Measurements from ENCODE around the gene TMEM225B. TPM values are rescaled to one million over a fixed set of nuclear protein-coding genes. Genes with fewer than 3 reads are reported as not detected.
"Not testable (repeated sequence)": the region's sequence is repeated elsewhere in the genome, so short reads cannot be mapped to it uniquely, and the experiment has no call there.

Gene TMEM225B
- polyA plus RNA-seq, 2 donors, result 0.66 to 0.96 TPM

DNA sequence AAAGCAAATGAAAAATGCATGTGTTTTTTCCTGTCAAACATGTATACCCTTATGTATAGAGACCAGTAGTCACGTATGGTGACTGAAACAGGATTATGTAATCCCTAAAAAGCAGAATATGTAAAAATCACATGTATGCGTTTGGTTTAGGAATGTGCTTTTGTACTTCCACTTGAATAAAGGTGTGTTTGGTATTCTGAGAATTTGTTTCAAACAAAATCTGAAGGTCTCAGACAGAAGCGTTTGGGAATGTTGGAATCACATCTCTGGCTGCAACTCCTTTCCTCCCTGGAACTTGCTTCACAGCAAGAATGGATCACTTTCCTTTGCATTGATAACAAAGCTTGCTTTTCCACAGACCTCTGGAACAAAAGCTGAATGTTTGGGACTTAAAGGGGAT lies 21.8 kb upstream of the TMEM225B start:
- H3K27me3 ChIP-seq (ENCODE audit: control insufficient read depth in 1 of 2, insufficient read depth in 2 of 2, low read length in 2 of 2), result no peaks in the 10 kb centered on the region
- 71 to 80% methylated on average over 3 of the region's 3 CpGs for WGBS, 2 donors
- H3K9me3 ChIP-seq (ENCODE audit: control insufficient read depth in 2 of 2, insufficient read depth in 1 of 2, low read depth in 1 of 2, low read length in 1 of 2), result no peaks in the 10 kb centered on the region
- H3K4me1 ChIP-seq (ENCODE audit: control insufficient read depth in 2 of 2, insufficient read depth in 2 of 2, low read length in 1 of 2), result peaks cover 0 to 5% of the 10 kb centered on the region in 2 donors
- no peak overlapping the region for H3K27ac ChIP-seq (ENCODE audit: low read depth in 2 of 2, low read length in 1 of 2)
- H3K36me3 ChIP-seq (ENCODE audit: control insufficient read depth in 2 of 2, insufficient read depth in 2 of 2, low read length in 1 of 2), result peaks cover 0 to 4% of the 10 kb centered on the region in 2 donors
- H3K4me3 ChIP-seq (ENCODE audit: low read depth in 1 of 2, low read length in 2 of 2), result no peak overlapping the region

- Histone ChIP-seq H3K27me3 (ENCODE audit: control insufficient read depth in 1 of 2, insufficient read depth in 2 of 2, low read length in 2 of 2) (no peaks in the 10 kb centered on the region), H3K4me1 (ENCODE audit: control insufficient read depth in 2 of 2, insufficient read depth in 2 of 2, low read length in 1 of 2) (peaks cover 0 to 5% of the 10 kb centered on the region in 2 donors), H3K9me3 (ENCODE audit: control insufficient read depth in 2 of 2, insufficient read depth in 1 of 2, low read depth in 1 of 2, low read length in 1 of 2) (no peaks in the 10 kb centered on the region), H3K27ac (ENCODE audit: low read depth in 2 of 2, low read length in 1 of 2) (no peak overlapping the region), H3K36me3 (ENCODE audit: control insufficient read depth in 2 of 2, insufficient read depth in 2 of 2, low read length in 1 of 2) (no peaks in the 10 kb centered on the region), H3K4me3 (ENCODE audit: low read depth in 1 of 2, low read length in 2 of 2) (peak overlapping the region; percentile 58 to 59)
- WGBS, 2 donors, result 41 to 43% methylated on average over 10 of the region's 10 CpGs
Measured at GRCh38 chr7:99579281-99579955, 18.6 kb upstream of the TMEM225B start.

DNA sequence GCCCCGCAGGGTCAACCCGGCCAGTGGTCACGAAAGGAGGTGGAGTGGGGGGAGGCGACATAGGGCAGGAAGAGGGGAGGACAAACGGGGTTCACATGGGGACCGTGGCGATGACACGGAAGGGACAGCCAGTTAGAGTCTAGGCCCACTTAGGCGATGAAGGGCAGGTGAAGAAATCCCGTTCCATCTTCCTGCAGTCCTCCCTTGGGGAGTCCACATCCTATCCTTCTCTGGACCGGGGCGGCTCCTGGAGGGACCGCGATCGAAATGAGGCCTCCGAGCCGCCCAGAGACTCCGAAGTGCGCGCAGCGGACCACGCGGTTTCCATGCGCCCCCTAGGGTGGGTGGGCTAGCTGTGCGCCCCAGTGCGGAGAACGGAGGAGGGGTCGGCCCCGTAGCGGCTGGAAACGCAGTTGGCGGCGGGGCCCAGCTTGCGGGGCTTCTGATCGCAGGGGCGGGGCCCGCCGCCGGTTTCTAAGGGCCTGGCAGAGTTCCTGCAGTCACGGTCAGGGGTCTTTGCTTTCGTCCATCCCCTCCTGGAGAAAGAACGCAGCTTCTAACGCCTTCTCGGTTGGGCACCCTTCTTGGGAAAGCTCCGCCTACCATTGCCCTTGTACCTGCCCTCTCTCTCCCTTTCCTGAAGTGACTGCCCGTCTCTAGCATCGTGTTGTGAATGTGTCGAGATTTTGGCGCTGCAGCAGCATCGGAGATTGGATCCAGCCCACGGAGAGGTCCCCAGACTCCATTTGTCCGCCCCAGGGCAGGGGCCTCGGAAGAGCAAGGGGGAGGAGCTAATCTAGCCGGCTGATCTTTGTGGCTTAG lies 17.9 kb upstream of the TMEM225B start:
- Histone ChIP-seq H3K36me3 (ENCODE audit: control insufficient read depth in 2 of 2, insufficient read depth in 2 of 2, low read length in 1 of 2) (no peaks in the 10 kb centered on the region), H3K27me3 (ENCODE audit: control insufficient read depth in 1 of 2, insufficient read depth in 2 of 2, low read length in 2 of 2) (no peaks in the 10 kb centered on the region), H3K27ac (ENCODE audit: low read depth in 2 of 2, low read length in 1 of 2) (peak overlapping the region in 1 of 2 donors; percentile 36), H3K4me3 (ENCODE audit: low read depth in 1 of 2, low read length in 2 of 2) (peak overlapping the region; percentile 58 to 59), H3K9me3 (ENCODE audit: control insufficient read depth in 2 of 2, insufficient read depth in 1 of 2, low read depth in 1 of 2, low read length in 1 of 2) (no peaks in the 10 kb centered on the region), H3K4me1 (ENCODE audit: control insufficient read depth in 2 of 2, insufficient read depth in 2 of 2, low read length in 1 of 2) (peaks cover 0 to 5% of the 10 kb centered on the region in 2 donors)
- WGBS, 2 donors, result 2 to 3% methylated on average over 42 to 54 of the region's 54 CpGs

DNA sequence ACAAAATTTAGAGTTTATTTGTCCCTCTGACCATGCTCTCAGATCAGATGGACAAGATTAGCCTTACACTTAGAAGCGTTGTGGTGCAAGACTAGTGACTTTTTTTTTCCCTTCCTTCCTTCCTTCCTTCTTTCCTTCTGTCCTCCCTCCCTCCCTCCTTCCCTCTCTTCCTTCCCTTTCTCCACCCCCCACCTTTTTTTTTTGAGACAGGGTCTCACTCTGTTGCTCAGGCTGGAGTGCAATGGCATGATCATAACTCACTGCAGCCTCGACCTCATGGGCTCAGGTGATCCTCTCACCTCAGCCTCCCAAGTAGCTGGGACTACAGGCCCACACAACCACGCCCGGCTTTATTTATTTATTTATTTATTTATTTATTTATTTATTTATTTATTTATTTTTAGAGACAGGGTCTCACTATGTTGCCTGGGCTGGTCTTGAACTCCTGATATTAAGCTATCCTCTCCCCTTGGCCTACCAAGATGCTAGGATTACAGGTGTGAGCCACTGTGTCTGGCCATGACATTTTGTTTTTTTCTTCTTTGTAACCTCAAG lies 17.2 kb upstream of the TMEM225B start:
- H3K4me1 ChIP-seq (ENCODE audit: control insufficient read depth in 2 of 2, insufficient read depth in 2 of 2, low read length in 1 of 2); H3K27me3 ChIP-seq (ENCODE audit: control insufficient read depth in 1 of 2, insufficient read depth in 2 of 2, low read length in 2 of 2); H3K9me3 ChIP-seq (ENCODE audit: control insufficient read depth in 2 of 2, insufficient read depth in 1 of 2, low read depth in 1 of 2, low read length in 1 of 2); H3K36me3 ChIP-seq (ENCODE audit: control insufficient read depth in 2 of 2, insufficient read depth in 2 of 2, low read length in 1 of 2); H3K27ac ChIP-seq (ENCODE audit: low read depth in 2 of 2, low read length in 1 of 2): not testable (repeated sequence)
- H3K4me3 ChIP-seq (ENCODE audit: low read depth in 1 of 2, low read length in 2 of 2), result peak overlapping the region in 1 of 2 donors; percentile 58
- 53 to 57% methylated on average over 4 of the region's 4 CpGs for WGBS, 2 donors

- 80 to 85% methylated on average over 3 of the region's 3 CpGs for WGBS, 2 donors
- H3K27ac ChIP-seq (ENCODE audit: low read depth in 2 of 2, low read length in 1 of 2), result no peak overlapping the region
- no peaks in the 10 kb centered on the region for H3K36me3 ChIP-seq (ENCODE audit: control insufficient read depth in 2 of 2, insufficient read depth in 2 of 2, low read length in 1 of 2)
Measured at GRCh38 chr7:99588868-99589267, 9.2 kb upstream of the TMEM225B start.

GRCh38 chr7:99594948-99595745 lies 2.9 kb upstream of the TMEM225B start:
- H3K27me3 ChIP-seq (ENCODE audit: control insufficient read depth in 1 of 2, insufficient read depth in 2 of 2, low read length in 2 of 2), result no peaks in the 10 kb centered on the region
- no peak overlapping the region for H3K27ac ChIP-seq (ENCODE audit: low read depth in 2 of 2, low read length in 1 of 2)
- no peaks in the 10 kb centered on the region for H3K36me3 ChIP-seq (ENCODE audit: control insufficient read depth in 2 of 2, insufficient read depth in 2 of 2, low read length in 1 of 2)
- no peaks in the 10 kb centered on the region for H3K9me3 ChIP-seq (ENCODE audit: control insufficient read depth in 2 of 2, insufficient read depth in 1 of 2, low read depth in 1 of 2, low read length in 1 of 2)
- no peak overlapping the region for H3K4me3 ChIP-seq (ENCODE audit: low read depth in 1 of 2, low read length in 2 of 2)
- 81 to 85% methylated on average over 7 of the region's 7 CpGs for WGBS, 2 donors
- H3K4me1 ChIP-seq (ENCODE audit: control insufficient read depth in 2 of 2, insufficient read depth in 2 of 2, low read length in 1 of 2), result no peaks in the 10 kb centered on the region

More at GRCh38 chr7:99588868-99589267, 9.2 kb upstream of the TMEM225B start:
- Histone ChIP-seq H3K27me3 (ENCODE audit: control insufficient read depth in 1 of 2, insufficient read depth in 2 of 2, low read length in 2 of 2) (no peaks in the 10 kb centered on the region), H3K9me3 (ENCODE audit: control insufficient read depth in 2 of 2, insufficient read depth in 1 of 2, low read depth in 1 of 2, low read length in 1 of 2) (no peaks in the 10 kb centered on the region), H3K4me3 (ENCODE audit: low read depth in 1 of 2, low read length in 2 of 2) (no peak overlapping the region), H3K4me1 (ENCODE audit: control insufficient read depth in 2 of 2, insufficient read depth in 2 of 2, low read length in 1 of 2) (no peaks in the 10 kb centered on the region)

- no peak overlapping the region for H3K4me3 ChIP-seq (ENCODE audit: low read depth in 1 of 2, low read length in 2 of 2)
- no peaks in the 10 kb centered on the region for H3K9me3 ChIP-seq (ENCODE audit: control insufficient read depth in 2 of 2, insufficient read depth in 1 of 2, low read depth in 1 of 2, low read length in 1 of 2)
- WGBS, 2 donors, result 77 to 88% methylated on average over 1 of the region's 1 CpG
- H3K36me3 ChIP-seq (ENCODE audit: control insufficient read depth in 2 of 2, insufficient read depth in 2 of 2, low read length in 1 of 2), result no peaks in the 10 kb centered on the region
- H3K27ac ChIP-seq (ENCODE audit: low read depth in 2 of 2, low read length in 1 of 2), result no peak overlapping the region
- no peaks in the 10 kb centered on the region for H3K27me3 ChIP-seq (ENCODE audit: control insufficient read depth in 1 of 2, insufficient read depth in 2 of 2, low read length in 2 of 2)
- H3K4me1 ChIP-seq (ENCODE audit: control insufficient read depth in 2 of 2, insufficient read depth in 2 of 2, low read length in 1 of 2), result no peaks in the 10 kb centered on the region
Measured at GRCh38 chr7:99596408-99596955, 1.6 kb upstream of the TMEM225B start.

DNA sequence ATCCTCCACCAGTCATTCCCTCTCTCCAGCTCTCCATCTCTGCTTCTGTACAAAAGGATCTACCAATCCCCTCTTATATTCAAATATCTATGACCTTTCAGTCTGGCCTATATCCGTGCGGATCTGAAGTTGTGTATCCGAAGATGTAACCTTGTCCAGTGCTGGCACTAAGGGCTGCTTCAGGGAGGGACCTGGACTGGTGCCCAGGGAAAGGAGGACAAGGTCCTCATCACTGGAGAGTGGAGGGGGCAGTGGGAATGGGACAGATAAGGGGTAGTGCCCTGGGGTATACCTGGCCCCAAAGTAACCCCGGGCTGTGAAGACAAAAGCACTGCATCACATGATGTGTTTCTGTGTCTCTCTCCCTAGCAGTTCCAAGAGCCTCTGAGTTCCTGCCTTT lies 1.8 kb downstream of the TMEM225B start:
- Histone ChIP-seq H3K27me3 (ENCODE audit: control insufficient read depth in 1 of 2, insufficient read depth in 2 of 2, low read length in 2 of 2) (no peaks in the 10 kb centered on the region), H3K4me3 (ENCODE audit: low read depth in 1 of 2, low read length in 2 of 2) (no peak overlapping the region), H3K4me1 (ENCODE audit: control insufficient read depth in 2 of 2, insufficient read depth in 2 of 2, low read length in 1 of 2) (no peaks in the 10 kb centered on the region), H3K27ac (ENCODE audit: low read depth in 2 of 2, low read length in 1 of 2) (no peak overlapping the region), H3K9me3 (ENCODE audit: control insufficient read depth in 2 of 2, insufficient read depth in 1 of 2, low read depth in 1 of 2, low read length in 1 of 2) (no peaks in the 10 kb centered on the region), H3K36me3 (ENCODE audit: control insufficient read depth in 2 of 2, insufficient read depth in 2 of 2, low read length in 1 of 2) (no peaks in the 10 kb centered on the region)
- 80 to 81% methylated on average over 4 of the region's 4 CpGs for WGBS, 2 donors
